Neuronal stem cell (in vitro differentiated cells): ENCODE measurements around the gene SIK1.
"Not testable (repeated sequence)": the region's sequence is repeated elsewhere in the genome, so short reads cannot be mapped to it uniquely, and the experiment has no call there.

Experiments used
- DNase-seq: peaks from one replicate; pipeline ENCODE4 v3.0.0-alpha.2; 2013; ENCODE audit warnings: low spot score
- H2AFZ ChIP-seq: one replicate; pipeline ENCODE4 v1.6.1; 2013; ENCODE audit warnings: mild to moderate bottlenecking, low read length, inconsistent platforms
- H2AK5ac ChIP-seq: 2 replicates; pipeline ENCODE4 v1.6.1; 2013; ENCODE audit warnings: low read depth, mild to moderate bottlenecking, inconsistent platforms, low read length, moderate library complexity, mixed read lengths
- H2BK120ac ChIP-seq: 2 replicates; pipeline ENCODE4 v1.6.1; 2013; ENCODE audit warnings: low read depth, mild to moderate bottlenecking, inconsistent platforms, low read length, moderate library complexity, mixed read lengths
- H2BK12ac ChIP-seq: one replicate; pipeline ENCODE4 v1.6.1; 2013; ENCODE audit warnings: low read length, inconsistent platforms
- H2BK15ac ChIP-seq: 2 replicates; pipeline ENCODE4 v1.6.1; 2013; ENCODE audit warnings: mild to moderate bottlenecking, low read length, inconsistent platforms, mixed read lengths
- H2BK5ac ChIP-seq: one replicate; pipeline ENCODE4 v1.6.1; 2013; ENCODE audit warnings: inconsistent platforms, mild to moderate bottlenecking, low read length, moderate library complexity
- H3K14ac ChIP-seq: one replicate; pipeline ENCODE4 v1.6.1; 2013; ENCODE audit warnings: low read length, inconsistent platforms
- H3K18ac ChIP-seq: 2 replicates; pipeline ENCODE4 v1.6.1; 2013; ENCODE audit warnings: low read length, inconsistent platforms
- H3K23ac ChIP-seq: 2 replicates; pipeline ENCODE4 v1.6.1; 2013; ENCODE audit warnings: low read depth, mild to moderate bottlenecking, mixed read lengths, low read length, inconsistent platforms; ENCODE audit not compliant: poor library complexity
- H3K27ac ChIP-seq: replicated peaks from 3 replicates; pipeline ENCODE4 v1.5.1; 2013; ENCODE audit warnings: low read length, inconsistent platforms
- H3K27me3 ChIP-seq, 3 experiments: 2 replicates each; pipeline ENCODE4 v1.6.1; 2013; ENCODE audit warnings: low read length in 3 of 3, mild to moderate bottlenecking in 2 of 3, inconsistent platforms in 1 of 3, low read depth in 1 of 3, mixed read lengths in 1 of 3, moderate library complexity in 1 of 3; ENCODE audit not compliant: control insufficient read depth in 3 of 3, insufficient read depth in 3 of 3
- H3K36me3 ChIP-seq, 2 donors: replicated peaks in 1 of 2; 2 replicates each; pipeline ENCODE4 v1.6.1; 2013; ENCODE audit warnings: low read length in 2 of 2; ENCODE audit not compliant: control insufficient read depth in 2 of 2, insufficient read depth in 2 of 2
- H3K4ac ChIP-seq: 2 replicates; pipeline ENCODE4 v1.6.1; 2013; ENCODE audit warnings: inconsistent platforms, mild to moderate bottlenecking, low read length, moderate library complexity
- H3K4me1 ChIP-seq, 2 donors: 1 replicate in 1 of 2; 2 replicates in 1 of 2; pipeline ENCODE4 v1.6.1; 2013; ENCODE audit warnings: low read length in 2 of 2, low read depth in 1 of 2; ENCODE audit not compliant: control insufficient read depth in 2 of 2, insufficient read depth in 1 of 2
- H3K4me2 ChIP-seq: one replicate; pipeline ENCODE4 v1.6.1; 2013; ENCODE audit warnings: mild to moderate bottlenecking, low read length, inconsistent platforms; ENCODE audit not compliant: insufficient read depth, poor library complexity, severe bottlenecking
- H3K4me3 ChIP-seq, 2 donors: 2 replicates each; pipeline ENCODE4 v1.5.1; 2013; ENCODE audit warnings: low read length in 2 of 2, mild to moderate bottlenecking in 2 of 2, inconsistent platforms in 1 of 2, moderate library complexity in 1 of 2
- H3K79me1 ChIP-seq: one replicate; pipeline ENCODE4 v1.6.1; 2013; ENCODE audit warnings: low read depth, mild to moderate bottlenecking, inconsistent platforms, low read length, moderate library complexity
- H3K9ac ChIP-seq: one replicate; pipeline ENCODE4 v1.6.1; 2013; ENCODE audit warnings: mild to moderate bottlenecking, low read depth, low read length, inconsistent platforms; ENCODE audit not compliant: poor library complexity
- H3K9me3 ChIP-seq, 2 donors: replicated peaks in 1 of 2; 2 replicates each; pipeline versions ENCODE3 to v1.6.1; 2013; ENCODE audit warnings: low read length in 2 of 2, mild to moderate bottlenecking in 2 of 2, inconsistent platforms in 1 of 2, low read depth in 1 of 2, mixed read lengths in 1 of 2, moderate library complexity in 1 of 2; ENCODE audit not compliant: control insufficient read depth in 2 of 2, insufficient read depth in 1 of 2
- H4K8ac ChIP-seq: one replicate; pipeline ENCODE4 v1.6.1; 2013; ENCODE audit warnings: low read depth, mild to moderate bottlenecking, inconsistent platforms, low read length, moderate library complexity
- H4K91ac ChIP-seq: one replicate; pipeline ENCODE4 v1.6.1; 2013; ENCODE audit warnings: low read length, low read depth, mild to moderate bottlenecking, inconsistent platforms; ENCODE audit not compliant: poor library complexity
- WGBS, 2 donors: extraction: QIAGEN DNeasy Blood & Tissue Kit; methylation state at CpG; one replicate each; pipeline ENCODE4 v1.1.7; 2013; ENCODE audit warnings: missing lambda C conversion rate in 2 of 2, mixed read lengths in 1 of 2; ENCODE audit not compliant: insufficient read length in 2 of 2, insufficient replicate concordance in 1 of 2; ENCODE audit errors: extremely low coverage in 2 of 2; 5-methylcytosine and 5-hydroxymethylcytosine counted together

Gene SIK1

DNA sequence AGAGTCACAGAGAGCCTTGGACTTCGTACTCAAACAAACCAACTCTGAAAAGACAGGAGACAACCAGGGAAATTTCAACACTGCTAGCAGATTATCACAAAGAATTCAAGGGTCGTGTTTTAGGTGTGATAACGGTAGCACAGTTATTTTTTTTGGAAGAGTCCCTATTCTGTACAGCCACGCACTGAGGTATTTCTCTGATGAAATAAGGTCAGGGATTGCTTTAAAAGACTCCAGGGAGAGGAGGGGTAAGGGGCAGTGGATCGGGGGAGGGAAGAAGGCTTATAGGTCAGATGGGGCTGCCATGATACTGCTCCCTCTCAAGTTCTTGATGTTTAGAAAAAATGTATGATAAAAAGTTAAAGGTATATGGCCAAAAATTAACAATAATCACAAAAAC is 38.2 kb upstream of the SIK1 start:
- H2BK12ac ChIP-seq, H3K27ac ChIP-seq, H3K27me3 ChIP-seq, DNase-seq, H2BK5ac ChIP-seq, H2BK120ac ChIP-seq, H2BK15ac ChIP-seq, H4K8ac ChIP-seq, H3K18ac ChIP-seq, H3K4me3 ChIP-seq, H3K4ac ChIP-seq, H3K4me2 ChIP-seq, H3K14ac ChIP-seq, H3K4me1 ChIP-seq, H4K91ac ChIP-seq, H3K23ac ChIP-seq, H3K9me3 ChIP-seq, H2AK5ac ChIP-seq, H3K79me1 ChIP-seq, H2AFZ ChIP-seq, H3K9ac ChIP-seq, H3K36me3 ChIP-seq: not testable (repeated sequence)
- WGBS, 2 donors: no CpG with 5 or more reads among the region's 5 CpGs

DNA sequence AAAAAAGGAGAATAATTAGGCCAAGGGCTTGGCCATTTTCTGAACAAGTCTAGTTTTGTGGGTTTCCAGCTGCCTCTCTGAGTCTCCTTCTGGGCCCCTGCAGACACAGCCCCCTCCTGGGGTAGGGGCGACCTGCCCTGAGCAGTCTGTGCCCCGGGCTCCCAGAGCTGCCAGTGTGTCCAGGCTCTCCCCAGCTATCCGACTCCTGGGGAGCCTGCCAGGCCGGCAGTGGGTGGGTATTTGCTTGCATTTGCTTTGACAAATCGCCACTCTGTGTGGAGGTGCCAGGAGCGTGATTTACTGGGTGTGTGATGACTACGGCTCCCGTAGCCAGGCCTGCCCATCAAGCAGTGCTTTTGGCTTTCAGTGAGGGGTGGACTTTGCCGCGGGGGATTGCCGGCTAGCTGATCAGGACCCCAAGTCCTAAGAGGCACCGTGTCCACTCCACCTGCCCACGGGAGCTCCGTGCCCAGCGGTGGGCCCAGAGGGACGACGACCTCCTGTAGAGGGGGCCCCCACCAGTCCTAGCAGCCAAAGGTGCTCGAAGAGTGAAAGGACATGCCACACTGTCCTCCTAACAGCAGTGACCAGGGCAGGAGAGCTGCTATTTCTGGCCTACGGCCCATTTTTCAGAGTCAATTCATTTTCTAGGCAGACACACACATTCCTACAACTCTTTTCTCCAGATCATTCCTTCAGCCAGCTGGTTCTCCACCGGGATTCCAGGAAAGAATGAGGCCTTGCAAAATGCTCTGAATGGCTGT is 36.7 kb upstream of the SIK1 start:
- not testable (repeated sequence) for H3K4me2 ChIP-seq, H2AFZ ChIP-seq, H2BK15ac ChIP-seq, H3K79me1 ChIP-seq, H2AK5ac ChIP-seq, H4K8ac ChIP-seq, H2BK5ac ChIP-seq, H3K9ac ChIP-seq, H3K9me3 ChIP-seq, H2BK12ac ChIP-seq, H3K4ac ChIP-seq, DNase-seq, H4K91ac ChIP-seq, H3K36me3 ChIP-seq, H3K4me1 ChIP-seq, H3K23ac ChIP-seq, H3K27ac ChIP-seq, H3K14ac ChIP-seq, H3K18ac ChIP-seq, H2BK120ac ChIP-seq, H3K4me3 ChIP-seq, H3K27me3 ChIP-seq
- WGBS, 2 donors: no CpG with 5 or more reads among the region's 20 CpGs

DNA sequence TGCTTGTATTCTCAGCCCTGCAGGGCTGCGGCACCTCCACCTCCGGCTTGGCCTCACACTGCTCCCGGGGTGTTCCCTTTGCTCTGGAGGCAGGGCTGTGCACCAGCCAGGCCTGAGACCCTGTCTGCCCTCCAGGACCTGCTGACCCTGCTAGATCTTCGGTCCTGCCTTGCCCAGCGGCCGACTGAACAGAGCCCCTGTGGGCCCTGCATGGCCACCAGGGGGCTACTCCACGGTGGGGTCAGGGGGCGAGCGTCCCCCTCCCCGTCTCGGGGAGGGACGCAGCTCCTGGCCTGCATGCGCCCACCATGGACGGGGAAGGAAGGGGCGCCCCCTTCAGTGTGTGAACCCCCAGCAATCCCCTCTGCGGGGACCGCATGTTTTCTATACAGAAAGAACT is 36.0 kb upstream of the SIK1 start:
- not testable (repeated sequence) for H3K9ac ChIP-seq, H3K79me1 ChIP-seq, H2BK15ac ChIP-seq, H2AFZ ChIP-seq, H3K14ac ChIP-seq, H2BK5ac ChIP-seq, H3K4ac ChIP-seq, DNase-seq, H2BK12ac ChIP-seq, H2AK5ac ChIP-seq, H3K27me3 ChIP-seq, H3K27ac ChIP-seq, H3K9me3 ChIP-seq, H3K18ac ChIP-seq, H2BK120ac ChIP-seq, H4K8ac ChIP-seq, H3K4me2 ChIP-seq, H3K4me1 ChIP-seq, H4K91ac ChIP-seq, H3K4me3 ChIP-seq, H3K36me3 ChIP-seq, H3K23ac ChIP-seq
- no CpG with 5 or more reads among the region's 17 CpGs for WGBS, 2 donors

DNA sequence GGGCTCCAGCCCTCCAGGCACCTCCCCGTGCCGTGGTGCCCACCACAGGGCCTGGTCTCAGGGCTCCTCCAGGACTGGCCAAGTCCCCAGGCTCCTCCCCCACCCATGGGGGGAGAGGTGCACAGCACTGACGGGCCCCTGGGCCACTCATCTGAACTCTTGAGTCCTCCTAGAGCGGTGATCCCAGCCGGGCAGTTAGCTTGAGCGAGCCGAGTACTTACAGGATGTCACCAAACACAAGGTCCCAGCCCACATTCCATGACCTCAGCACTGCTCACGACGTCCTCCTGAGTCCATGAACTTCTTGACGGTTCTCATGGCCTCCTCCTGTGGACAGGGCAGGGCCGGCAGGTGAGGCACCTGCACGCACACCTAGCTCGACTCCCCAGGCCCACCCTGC is 33.5 kb upstream of the SIK1 start:
- H3K36me3 ChIP-seq, H3K27me3 ChIP-seq, H3K9ac ChIP-seq, H3K27ac ChIP-seq, H2BK120ac ChIP-seq, H3K4me3 ChIP-seq, H3K9me3 ChIP-seq, DNase-seq, H3K18ac ChIP-seq, H2BK15ac ChIP-seq, H3K4ac ChIP-seq, H3K14ac ChIP-seq, H4K8ac ChIP-seq, H2AFZ ChIP-seq, H3K79me1 ChIP-seq, H2BK12ac ChIP-seq, H3K4me1 ChIP-seq, H3K23ac ChIP-seq, H4K91ac ChIP-seq, H2AK5ac ChIP-seq, H2BK5ac ChIP-seq, H3K4me2 ChIP-seq: not testable (repeated sequence)
- WGBS, 2 donors: no CpG with 5 or more reads among the region's 13 CpGs
